HepG2 (cell line): ENCODE measurements around the gene CNPPD1.

ENCODE experiments used
- USF2 ChIP-seq, 2 experiments: sonication (generic) in 1 of 2; formaldehyde crosslinking in 1 of 2; IDR thresholded peaks; 2 replicates each; pipeline versions ENCODE4 v1.5.1 to v1.6.1; 2011 to 2020; ENCODE audit warnings: borderline replicate concordance in 1 of 2, low read depth in 1 of 2, low read length in 1 of 2, mild to moderate bottlenecking in 1 of 2, missing genetic modification reagents in 1 of 2, moderate library complexity in 1 of 2
- ZNF138 ChIP-seq: sonication (generic); formaldehyde crosslinking; IDR thresholded peaks from 2 replicates; pipeline ENCODE4 v1.5.0; 2020; ENCODE audit warnings: mild to moderate bottlenecking, low read depth, missing genetic modification reagents

GRCh38 chr2:219149667-219150066 lies 27.1 kb downstream of the CNPPD1 start:
- TF ChIP-seq USF2 (IDR thresholded peaks at IDR 0.05; ENCODE audit: low read depth, low read length) (no peak), USF2 (CRISPR knock-in tag; IDR thresholded peaks at IDR 0.05; ENCODE audit: borderline replicate concordance) (no peak), ZNF138 (no peak)
